NCI-H2081 (cell line): ENCODE data around the gene BBS9.
"Not testable (repeated sequence)": the region's sequence is repeated elsewhere in the genome, so short reads cannot be mapped to it uniquely, and the experiment has no call there.

ENCODE experiments used
- DNase-seq, 2 experiments: peaks; one replicate each; lab custom pipeline; 2025; lab: John Stamatoyannopoulos, UW

The BBS9 gene

DNA sequence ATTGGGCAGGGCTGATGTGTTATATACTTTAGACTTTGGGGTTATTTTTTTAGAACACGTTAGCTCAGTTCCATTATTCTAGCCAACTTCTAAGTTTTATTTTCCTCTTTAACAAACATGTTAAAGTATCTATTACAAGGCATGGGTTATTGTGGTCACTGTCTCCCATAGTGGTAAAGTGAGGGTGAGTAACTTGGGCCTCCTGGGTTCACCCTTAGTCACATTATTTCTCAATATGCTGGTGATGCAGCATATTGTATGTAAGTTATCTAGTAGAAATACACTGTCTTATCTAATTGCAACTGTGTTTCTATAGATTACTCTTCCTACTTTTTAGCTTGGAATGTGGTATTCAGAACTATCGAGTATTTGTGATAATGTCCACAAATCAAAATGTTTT is 65.9 kb downstream of the BBS9 start:
- no peak for DNase-seq

DNA sequence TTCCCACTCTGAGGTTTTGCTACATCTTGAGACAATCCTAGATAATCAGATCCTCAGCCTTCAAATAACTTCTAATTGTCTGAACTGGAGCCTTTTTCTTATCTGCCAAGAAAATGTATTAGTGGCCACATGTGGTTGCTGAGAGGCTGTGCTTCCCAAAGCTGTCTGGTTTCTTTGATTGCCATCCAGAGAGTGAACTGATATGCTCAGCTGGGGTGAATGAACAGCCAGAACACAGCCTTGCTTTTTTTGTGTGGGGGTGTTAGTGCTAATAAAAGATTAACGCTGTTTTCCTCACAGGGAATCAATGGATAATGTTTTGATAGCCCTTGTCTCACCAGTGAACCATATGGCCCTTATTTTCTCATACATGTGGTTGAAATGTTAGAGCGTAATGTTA is 66.9 kb downstream of the BBS9 start:
- DNase-seq, result no peak

DNA sequence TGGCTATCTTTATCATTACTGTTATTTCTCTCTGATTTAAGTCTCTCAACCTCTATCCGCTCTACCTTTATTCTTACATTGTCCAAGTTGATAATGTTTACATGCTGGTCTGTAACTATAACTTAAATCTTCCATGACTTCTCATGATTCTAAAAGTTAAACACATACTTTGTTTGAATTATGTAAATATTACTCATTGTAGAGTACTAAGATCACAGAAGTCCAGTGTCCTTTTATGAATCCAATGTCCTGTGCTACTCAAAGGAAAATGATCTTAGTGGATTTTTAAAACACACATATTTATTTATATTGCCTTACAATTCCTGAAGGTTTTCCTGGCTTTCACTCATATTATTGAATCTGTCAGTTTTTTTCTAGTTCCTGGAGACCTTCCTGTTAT is 70.9 kb downstream of the BBS9 start:
- no peak for DNase-seq

DNA sequence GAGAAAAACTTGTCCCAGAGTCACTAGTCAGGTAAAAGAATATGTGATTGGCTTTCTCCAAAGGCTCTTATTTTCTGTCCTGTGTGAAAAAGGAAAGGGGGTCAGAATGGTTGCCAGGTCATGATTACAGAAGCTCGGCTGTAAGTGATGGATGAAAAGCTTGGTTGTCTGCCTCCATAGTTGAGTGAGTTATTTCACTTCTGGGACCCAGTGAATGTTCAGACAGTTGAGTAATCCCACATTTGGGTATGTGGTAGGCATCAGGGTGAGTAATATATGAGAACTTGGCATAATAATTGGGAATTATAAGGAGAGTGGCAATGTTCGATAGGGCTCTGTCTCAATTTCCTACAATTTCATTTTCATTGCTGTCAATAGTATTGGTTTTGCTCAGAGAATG is 72.5 kb downstream of the BBS9 start:
- no peak for DNase-seq

DNA sequence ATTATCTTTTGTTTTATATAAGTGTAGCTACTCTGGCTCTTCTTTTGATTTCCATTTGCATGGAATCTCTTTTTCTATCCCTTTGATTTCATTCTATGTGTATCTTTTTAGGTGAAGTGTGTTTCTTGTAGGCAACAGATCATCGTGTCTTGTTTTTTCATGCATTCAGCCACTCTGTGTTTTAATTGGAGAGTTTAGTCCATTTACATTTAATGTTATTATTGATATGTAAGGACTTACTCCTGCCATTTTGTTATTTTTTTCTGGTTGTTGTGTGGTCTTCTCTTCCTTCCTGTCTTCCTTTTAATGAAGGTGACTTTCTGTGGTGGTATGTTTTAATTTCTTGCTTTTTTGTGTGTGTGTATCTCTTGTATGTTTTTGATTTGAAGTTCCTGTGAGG is 81.6 kb downstream of the BBS9 start:
- no peak for DNase-seq

DNA sequence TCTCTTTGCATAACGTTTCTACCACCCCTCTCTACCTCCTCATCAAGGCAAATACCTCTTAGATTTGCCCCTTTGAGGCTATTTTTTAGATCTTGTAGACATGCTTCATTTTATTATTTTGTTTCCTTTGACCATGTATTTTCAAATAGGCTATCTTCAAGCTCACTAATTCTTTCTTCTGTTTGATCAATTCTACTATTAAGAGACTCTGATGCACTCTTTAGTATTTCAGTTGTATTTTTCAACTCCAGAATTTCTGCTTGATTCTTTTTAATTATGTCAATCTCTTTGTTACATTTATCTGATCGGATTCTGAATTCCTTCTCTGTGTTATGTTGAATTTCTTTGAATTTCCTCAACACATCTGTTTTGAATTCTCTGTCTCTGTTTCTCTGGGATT is 82.8 kb downstream of the BBS9 start:
- DNase-seq, result no peak

DNA sequence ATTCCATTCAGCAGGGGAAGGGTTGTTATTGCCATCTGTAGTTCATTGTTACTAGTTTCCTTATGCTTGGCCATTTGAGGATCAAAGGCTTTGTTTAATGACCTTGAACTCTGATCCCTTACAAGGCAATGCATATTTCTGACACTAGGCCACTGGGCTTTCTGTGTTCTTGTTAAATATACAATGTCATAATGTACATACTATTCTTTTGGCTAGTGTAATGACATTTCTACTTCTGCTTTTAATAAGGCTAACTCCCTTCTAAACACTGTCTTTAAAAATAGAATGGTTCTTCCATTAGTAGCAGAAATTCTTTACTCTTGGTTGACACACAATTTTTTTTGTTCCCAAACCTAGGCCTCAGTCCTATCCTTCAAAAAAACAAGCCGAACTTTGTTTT is 86.6 kb downstream of the BBS9 start:
- no peak for DNase-seq

DNA sequence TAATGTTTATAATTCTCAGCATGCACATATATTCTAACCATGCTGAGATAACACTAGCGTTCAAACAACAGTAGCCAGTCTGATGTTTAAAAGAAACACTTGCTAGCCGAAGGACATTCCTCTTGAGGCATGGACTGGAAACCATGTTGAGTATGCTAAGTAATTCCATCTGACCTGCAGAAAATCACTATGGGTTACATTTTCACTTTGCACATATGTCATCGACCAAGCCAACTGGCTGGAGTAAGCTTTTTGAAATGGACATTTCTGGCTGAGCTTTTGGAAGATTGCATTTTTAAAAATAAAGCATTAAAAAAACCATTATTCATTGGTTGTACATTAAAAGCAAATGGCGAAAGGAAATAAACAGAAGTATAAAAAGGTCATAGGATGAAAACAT is 88.2 kb downstream of the BBS9 start:
- DNase-seq, result no peak

DNA sequence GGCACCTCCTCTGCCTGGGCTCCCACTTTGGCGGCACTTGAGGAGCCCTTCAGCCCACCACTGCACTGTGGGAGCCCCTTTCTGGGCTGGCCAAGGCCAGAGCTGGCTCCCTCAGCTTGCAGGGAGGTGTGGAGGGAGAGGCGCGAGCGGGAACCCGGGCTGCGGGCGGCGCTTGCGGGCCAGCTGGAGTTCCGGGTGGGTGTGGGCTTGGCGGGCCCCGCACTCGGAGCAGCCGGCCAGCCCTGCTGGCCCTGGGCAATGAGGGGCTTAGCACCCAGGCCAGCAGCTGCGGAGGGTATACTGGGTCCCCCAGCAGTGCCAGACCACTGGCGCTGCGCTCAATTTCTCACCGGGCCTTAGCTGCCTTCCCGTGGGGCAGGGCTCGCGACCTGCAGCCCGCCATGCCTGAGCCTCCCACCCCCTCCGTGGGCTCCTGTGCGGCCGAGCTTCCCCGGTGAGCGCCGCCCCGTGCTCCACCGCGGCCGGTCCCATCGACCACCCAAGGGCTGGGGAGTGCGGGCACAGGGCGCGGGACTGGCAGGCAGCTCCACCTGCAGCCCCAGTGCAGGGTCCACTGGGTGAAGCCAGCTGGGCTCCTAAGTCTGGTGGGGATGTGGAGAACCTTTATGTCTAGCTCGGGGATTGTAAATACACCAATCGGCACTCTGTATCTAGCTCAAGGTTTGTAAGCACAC is 89.6 kb downstream of the BBS9 start:
- not testable (repeated sequence) for DNase-seq

DNA sequence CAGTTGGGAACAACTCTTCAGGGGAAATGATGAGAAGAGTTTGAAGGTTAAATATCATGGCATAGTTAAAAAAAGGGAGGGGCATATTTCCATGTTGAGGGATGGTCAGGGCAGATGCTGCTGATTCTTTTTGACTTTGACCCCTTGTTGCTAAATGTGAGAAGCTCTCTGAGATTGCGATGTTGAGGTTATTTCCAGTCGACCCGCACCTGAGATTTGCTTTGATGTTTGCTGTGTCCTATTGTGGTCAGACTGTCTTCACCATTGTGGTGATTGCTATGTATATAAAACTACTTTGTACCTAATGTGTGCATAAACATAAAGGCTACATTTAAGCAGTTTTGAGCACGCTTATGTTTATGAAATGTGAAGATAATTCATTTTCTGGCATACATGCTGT is 90.9 kb downstream of the BBS9 start:
- DNase-seq, result no peak

DNA sequence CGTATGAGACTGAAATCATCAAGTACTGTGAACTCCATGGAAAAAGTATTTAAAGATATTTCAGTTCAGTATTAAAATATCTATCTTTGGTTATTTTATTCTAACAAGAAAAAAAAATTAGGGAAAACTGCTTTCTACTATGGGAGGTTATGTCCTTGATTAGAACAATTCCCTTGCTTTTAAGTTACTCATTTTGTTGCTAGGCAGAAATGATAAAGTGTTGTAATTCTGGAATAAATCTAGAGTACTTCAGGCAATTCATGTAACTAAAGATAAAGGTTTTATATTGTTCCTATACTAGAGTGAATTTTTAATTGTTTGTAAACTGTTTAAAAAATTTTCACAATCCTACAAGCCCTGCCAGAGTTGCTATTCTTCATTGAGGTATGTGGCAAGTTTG is 92.0 kb downstream of the BBS9 start:
- no peak for DNase-seq

DNA sequence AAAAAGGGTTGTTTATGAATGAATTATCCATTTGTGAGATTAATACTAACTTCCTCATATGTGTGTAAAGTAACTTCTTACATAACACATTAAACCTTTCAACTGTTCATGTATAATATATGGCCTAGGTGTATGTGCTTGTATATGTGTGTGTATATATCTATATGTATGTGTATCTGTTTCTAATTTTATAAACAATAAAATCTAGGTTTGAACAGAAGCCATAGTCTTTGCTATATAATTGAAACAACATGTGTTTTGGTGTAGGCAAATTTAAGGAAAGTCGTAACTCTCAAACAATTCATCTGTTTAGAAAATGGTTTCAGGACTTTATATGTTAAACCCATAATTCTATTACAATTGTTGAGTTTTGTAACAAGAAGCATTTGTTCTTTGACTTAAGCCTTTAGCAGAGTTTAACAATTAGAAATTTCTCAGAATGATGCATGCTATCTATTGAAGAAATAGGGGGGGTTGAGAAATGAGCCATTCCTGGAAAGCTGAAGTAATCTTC is 103.3 kb downstream of the BBS9 start:
- DNase-seq, result no peak

DNA sequence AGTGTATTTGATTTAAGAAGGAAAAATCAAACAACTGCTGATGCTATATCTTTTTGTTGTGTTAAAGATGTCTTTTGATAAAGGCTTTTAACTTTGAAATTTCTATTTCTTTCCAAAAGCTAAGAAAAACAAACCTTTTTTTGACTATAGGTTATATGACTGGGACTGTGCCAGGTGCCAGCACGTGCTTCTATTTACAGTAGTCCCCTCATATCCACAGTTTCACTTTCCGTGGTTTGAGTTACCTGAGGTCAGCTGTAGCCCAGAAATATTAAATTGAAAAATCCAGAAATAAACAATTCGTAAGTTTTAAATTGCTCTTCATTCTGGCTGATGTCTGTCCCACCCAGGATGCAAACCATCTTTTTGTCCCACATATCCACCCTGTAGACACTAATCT is 104.3 kb downstream of the BBS9 start:
- no peak for DNase-seq

DNA sequence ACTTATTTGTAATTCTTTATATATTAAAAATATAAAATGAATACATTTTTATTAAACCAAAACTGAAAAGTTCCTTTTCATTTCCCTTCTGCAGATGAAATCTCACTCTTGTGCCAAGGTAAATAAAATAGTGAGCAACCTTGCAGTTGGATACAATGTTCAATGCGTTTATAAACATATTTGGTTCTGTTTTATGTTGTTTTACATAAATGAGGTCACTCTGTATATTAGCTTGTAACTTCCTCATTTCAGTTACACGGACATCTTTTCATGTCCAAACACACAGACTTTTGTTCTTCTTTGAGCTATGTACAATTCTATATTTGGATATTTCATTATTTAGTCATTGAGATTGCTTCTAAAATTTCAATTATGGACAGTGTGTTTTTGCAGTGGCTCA is 107.7 kb downstream of the BBS9 start:
- no peak for DNase-seq

DNA sequence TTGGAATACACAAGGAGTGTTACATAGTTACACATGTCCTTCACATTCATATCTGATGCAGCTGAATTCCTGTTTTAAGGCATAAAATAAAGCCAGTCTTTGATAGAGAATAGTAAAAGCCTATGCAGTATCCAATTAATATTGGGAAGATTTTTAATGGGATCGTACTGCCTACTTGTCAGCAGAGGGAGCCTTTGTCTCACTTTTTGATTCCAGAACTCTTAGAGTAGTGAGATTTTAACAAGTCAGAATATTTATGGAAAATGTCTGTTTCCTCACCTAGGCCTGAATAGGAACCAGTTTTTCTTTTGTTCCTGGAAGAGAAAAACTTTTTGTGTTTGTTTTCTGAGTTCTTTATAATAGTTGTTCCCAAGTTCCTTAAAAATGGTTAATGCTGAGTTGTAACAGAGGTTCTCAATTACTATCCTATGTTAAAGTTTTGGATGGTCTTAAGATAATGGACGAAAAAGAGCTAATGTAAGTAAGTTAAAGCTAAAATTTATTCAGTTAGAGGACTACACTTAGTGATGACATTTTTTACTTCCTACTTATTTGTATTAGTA is 114.0 kb downstream of the BBS9 start:
- peak; percentile 35 to 62 for DNase-seq

DNA sequence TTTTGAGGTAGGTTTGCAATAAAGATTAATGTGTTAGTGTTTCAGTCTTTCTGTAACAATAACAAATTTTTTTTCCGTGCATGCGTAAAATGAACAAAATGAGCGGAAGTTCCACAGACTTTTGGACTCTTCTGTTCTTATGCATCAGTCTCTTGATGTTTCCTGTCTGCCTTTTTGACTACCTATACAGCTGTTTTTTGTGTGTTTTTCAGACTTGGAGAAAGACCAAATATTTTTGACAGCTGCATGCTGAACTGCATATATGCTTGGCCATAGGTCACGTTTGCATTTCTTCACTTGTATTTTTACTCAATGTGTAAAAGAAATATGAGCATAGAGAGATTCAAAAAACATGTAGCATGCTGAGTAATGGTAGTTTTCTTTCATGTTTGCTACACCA is 119.3 kb downstream of the BBS9 start:
- DNase-seq, result no peak

DNA sequence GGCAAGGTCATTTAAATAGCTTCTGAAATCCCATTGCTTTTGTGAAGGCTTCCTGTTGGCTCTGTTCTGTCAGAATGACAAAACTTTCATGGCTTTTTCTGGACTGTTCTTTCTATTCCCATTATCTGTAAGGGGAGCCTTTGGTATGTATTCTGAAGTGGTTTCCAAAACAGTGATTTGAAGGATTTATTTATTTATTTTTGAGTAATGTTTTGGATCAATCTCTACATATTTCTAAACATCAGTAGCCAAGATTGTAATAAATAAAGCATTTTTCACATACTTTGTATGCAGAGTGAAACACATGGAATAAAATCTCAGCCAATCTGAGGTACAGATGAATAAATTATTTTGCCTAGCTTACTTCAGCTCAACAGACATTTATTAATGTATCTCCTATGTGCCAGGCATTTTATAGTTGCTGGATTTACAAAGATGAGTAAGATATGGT is 121.1 kb downstream of the BBS9 start:
- no peak for DNase-seq

DNA sequence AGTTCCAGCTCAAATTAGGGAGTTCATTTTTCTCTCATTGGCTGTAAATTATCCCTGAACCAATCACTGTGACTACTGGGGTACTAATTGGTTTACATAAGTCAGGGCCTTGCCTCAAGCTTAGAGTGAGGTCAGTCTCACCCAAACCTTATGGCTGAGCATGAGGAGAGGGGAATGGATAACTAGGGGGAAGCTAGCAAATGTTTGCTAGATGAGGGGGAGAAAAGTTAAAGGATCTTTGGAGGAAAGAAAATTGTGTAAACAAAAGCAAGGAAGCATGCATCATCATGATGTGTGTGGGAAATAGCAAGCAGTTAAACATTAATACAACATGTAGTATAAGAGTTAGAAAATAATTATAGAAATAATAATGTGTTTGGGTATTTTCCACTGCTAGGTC is 121.9 kb downstream of the BBS9 start:
- DNase-seq, result no peak

DNA sequence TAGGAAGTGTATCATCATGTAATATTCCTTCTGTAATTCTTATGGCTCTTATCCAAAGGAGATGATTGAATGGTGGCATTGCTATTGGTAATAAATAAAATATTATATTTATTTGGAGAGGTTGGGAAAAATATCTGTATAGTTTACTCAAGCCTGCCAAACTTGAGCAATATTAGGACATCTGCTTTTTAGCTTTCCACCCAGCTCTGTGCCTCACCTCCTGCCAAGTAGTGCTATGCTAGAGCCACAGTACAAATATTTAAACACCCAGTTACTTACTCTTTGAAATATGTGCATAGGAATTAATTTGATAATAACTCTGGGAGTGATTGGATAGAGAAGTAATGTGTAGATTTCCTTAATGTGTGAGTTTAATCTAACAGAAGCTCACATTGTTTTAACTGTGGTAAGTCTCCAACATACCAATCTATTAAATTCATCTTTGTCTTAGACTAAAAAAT is 129.2 kb downstream of the BBS9 start:
- no peak for DNase-seq

DNA sequence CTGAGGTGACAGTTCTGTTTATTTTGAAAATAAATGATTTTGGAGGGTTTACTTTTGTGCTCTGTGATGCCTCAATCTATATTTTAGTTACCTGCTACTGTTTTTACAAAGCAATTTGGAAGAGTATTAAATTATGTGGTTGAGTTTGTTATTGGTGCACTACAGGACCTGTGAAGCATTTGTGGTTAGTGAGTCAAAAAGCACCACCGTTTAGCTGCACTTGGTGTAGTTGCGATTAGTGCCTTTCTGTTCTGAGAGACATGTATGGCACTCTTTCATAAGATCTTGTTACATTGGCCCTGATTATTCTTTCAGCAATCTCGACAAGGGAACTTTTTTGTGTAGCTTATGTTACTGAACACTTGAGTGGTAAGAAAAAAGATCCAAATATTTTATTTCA is 132.2 kb downstream of the BBS9 start:
- DNase-seq, result no peak

DNA sequence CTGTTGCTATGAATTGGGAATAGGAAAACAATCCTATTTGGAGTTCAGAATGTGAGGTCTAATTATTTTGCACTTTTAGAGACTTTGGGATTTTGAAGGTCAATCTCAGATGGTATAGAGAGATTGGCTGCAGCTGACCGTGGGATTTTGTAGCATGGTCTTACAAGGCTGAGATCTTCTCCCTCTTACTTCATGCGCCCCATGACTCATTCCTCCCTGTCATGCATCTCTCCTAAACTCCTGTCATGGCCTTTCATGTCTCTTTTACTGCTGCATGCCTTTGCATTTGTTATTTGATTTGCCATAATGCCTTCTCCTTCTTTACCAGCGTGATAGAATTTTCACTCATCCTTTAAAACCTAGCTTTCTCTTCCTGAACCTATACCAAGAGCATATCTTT is 133.1 kb downstream of the BBS9 start:
- DNase-seq, result no peak

DNA sequence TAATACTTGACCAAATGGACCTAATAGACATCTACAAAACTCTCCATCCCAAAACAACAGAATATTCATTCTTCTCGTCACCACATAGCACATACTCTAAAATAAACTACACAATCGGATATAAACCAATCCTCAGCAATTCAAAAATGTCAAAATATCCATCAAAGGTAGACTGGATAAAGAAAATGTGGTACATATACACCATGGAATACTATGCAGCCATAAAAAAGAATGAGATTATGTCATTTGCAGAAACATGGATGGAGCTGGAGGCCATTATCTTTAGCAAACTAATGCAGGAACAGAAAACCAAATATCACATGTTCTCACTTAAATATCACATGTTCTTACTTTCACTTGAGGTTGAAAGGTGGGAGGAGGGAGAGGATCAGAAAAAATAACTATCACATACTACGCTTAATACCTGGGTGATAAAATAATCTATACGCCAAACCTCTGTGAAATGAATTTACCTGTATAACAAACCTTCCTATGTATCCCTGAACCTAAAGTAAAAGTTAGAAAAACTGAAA is 142.5 kb downstream of the BBS9 start:
- not testable (repeated sequence) for DNase-seq

DNA sequence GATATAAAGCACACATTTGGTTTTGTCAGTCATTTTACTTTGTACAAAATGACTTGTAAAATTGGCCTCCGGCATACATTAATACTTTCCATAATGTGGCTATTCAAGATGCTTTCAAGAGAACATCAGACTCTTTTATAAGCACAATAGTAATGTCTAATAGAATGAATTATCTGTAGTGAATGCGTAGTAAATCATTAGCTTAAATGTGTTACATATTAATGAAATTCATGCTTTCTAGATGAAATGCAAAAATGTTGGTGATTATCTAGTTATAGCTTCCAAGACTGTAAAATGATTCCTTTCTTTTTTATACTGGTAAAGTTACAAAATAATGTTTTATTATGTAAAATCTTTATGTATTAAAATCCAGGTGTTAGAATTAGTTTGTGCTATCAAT is 144.0 kb downstream of the BBS9 start:
- no peak for DNase-seq

DNA sequence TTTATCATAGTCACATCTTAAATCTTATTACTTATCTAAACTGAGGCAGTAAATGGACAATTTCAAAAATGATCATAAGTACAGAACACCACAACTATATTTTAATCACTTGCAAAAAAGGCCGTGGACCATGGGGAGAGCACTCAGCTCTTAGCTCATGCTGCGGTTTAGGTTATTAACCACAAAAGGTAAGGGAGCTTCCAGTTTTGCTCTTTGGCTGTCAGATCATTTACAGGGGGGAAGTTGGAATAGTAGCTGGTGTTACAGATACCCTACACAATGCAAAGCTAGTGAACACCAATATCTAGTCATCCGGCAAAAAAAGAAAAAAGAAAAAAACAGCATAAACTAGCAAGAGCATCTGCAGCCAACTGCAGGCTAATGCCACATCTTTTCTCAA is 147.0 kb downstream of the BBS9 start:
- no peak for DNase-seq
